Left ventricle myocardium inferior (tissue), 1 donor: ENCODE results near the gene TCEA3. TPM values are rescaled to one million over a fixed set of nuclear protein-coding genes. Genes with fewer than 3 reads are reported as not detected.

Experiments
- DNase-seq: peaks from one replicate; pipeline ENCODE4 v3.0.0-alpha.2; 2020
- H3K27ac ChIP-seq: fragments of 200-600 bp; replicated peaks from 2 replicates; pipeline ENCODE4 v1.8.0; 2021
- H3K27me3 ChIP-seq: fragments of 200-600 bp; 2 replicates; pipeline ENCODE4 v1.8.0; 2021; ENCODE audit warnings: low read depth
- H3K36me3 ChIP-seq: fragments of 200-600 bp; 2 replicates; pipeline ENCODE4 v1.8.0; 2021
- H3K4me1 ChIP-seq: fragments of 200-600 bp; 2 replicates; pipeline ENCODE4 v1.8.0; 2021
- H3K4me3 ChIP-seq: fragments of 200-600 bp; 2 replicates; pipeline ENCODE4 v1.8.0; 2021; ENCODE audit warnings: mild to moderate bottlenecking, moderate library complexity
- H3K9me3 ChIP-seq: fragments of 200-600 bp; replicated peaks from 2 replicates; pipeline ENCODE4 v1.8.0; 2021
- CTCF ChIP-seq: fragments of 200-600 bp; IDR thresholded peaks from 2 replicates; pipeline ENCODE4 v1.8.0; 2021; ENCODE audit warnings: antibody characterized with exemption, mild to moderate bottlenecking, borderline replicate concordance
- intact Hi-C: fragments of 100-400 bp; cut with micrococcal nuclease; formaldehyde crosslinking; loops from one replicate; pipeline ENCODE4 v1.11.0; 2022
- total RNA-seq: library from RNA; stranded (reverse); fragmentation: NEBNext Ultra II Directional; extraction: Animal tissue kit (Norgen Biotek cat#: 25700); gene quantifications from one replicate; pipeline ENCODE4 v1.2.1, GENCODE V29; 2021
- donor health status: DM: no; HTN: yes; CAD: no; lungs with severe emphysema.

The TCEA3 gene
- total RNA-seq, 1 donor from 2014 or later = 78.6 TPM

DNA sequence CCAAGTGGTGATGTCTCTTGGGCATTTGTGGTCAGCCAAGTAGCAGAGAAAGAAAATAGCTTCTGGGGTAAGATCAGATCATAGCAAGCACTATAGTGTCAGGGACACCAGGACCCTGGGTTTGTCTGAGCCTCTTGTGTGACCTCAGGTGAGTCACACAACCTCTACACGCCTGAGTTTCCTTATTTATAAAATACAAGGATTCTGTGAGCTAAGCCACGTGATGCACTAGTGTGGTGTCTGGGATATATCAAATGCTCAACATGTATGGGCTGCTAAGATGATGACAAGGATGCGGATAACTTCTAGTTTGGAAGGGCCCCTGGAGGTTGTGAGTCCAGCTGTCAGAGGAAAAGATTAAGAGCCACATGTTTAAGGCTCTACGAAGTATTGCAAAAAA lies 30.4 kb downstream of the TCEA3 start:
- Histone ChIP-seq H3K4me3 (peak overlapping the region; percentile 17), H3K9me3 (no peaks in the 10 kb centered on the region), H3K27me3 (no peaks in the 10 kb centered on the region), H3K4me1 (peaks cover 48% of the 10 kb centered on the region), H3K27ac (peak overlapping the region; percentile 80), H3K36me3 (no peaks in the 10 kb centered on the region)
- intact Hi-C loops = no loop called here
- TF ChIP-seq CTCF = no peak
- no peak for DNase-seq

GRCh38 chr1:23393706-23394105 lies 30.8 kb downstream of the TCEA3 start:
- intact Hi-C loops = no loop called here
- TF ChIP-seq CTCF = no peak
- Histone ChIP-seq H3K4me3 (peak overlapping the region; percentile 17), H3K27me3 (no peaks in the 10 kb centered on the region), H3K9me3 (no peaks in the 10 kb centered on the region), H3K27ac (peak overlapping the region; percentile 80), H3K4me1 (peaks cover 46% of the 10 kb centered on the region), H3K36me3 (no peaks in the 10 kb centered on the region)
- DNase-seq = peak; percentile 72

DNA sequence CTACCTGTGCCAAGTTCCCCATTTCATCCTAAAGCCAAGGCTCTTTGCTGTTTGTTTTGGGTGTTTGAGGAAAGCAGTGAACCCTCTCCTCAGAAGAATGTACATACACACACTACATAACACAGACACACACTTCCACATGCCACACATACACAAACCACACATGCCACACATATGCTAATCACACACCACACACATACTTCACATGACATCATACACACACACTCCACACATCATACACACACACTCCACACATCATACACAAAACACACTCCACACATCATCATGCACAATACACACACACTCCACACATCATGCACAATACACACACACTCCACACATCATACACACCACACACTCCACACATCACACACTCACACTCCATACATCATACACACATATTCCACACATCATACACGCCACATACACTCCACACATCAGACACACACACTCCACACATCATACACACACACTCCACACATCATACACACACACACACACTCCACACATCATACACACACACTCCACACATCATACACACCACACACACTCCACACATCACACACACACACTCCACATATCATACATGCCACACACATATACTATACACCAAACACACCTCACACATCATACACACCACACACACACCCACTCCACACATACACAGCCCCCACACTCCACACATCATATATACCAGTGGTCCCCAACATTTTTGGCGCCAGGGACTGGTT lies 32.3 kb downstream of the TCEA3 start:
- TF ChIP-seq CTCF = no peak
- intact Hi-C loops = no loop called here
- Histone ChIP-seq H3K4me3 (no peak overlapping the region), H3K36me3 (no peaks in the 10 kb centered on the region), H3K9me3 (no peaks in the 10 kb centered on the region), H3K4me1 (peaks cover 32% of the 10 kb centered on the region), H3K27me3 (no peaks in the 10 kb centered on the region), H3K27ac (no peak overlapping the region)
- no peak for DNase-seq

GRCh38 chr1:23389837-23390321 lies 34.7 kb downstream of the TCEA3 start:
- H3K4me3 ChIP-seq = no peak overlapping the region
- DNase-seq = no peak
- TF ChIP-seq CTCF = no peak
- H3K9me3 ChIP-seq = no peaks in the 10 kb centered on the region
- H3K27me3 ChIP-seq = no peaks in the 10 kb centered on the region
- H3K36me3 ChIP-seq = no peaks in the 10 kb centered on the region
- H3K4me1 ChIP-seq = peaks cover 29% of the 10 kb centered on the region
- intact Hi-C loops = no loop called here
- no peak overlapping the region for H3K27ac ChIP-seq

DNA sequence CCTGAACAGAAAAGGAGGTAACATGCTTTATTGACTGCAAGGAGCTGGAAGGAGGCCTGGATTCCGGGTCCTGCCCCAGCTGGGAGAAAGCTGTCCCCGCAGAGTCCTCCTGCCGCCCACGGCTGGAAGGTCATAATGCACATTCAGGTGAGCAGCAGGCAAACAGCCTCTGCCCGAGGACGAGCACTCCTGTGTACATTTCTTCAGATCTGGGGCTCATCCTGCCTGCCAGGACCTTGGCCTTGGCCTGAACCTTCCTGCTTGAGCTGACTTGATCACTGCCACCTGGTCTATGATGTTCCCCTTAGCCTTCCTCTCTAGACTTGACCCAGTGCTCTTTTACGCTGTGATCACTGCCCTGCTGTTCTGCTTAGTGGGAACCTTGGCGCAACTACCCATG lies 37.1 kb downstream of the TCEA3 start:
- intact Hi-C loops = no loop called here
- TF ChIP-seq CTCF = no peak
- H3K27ac ChIP-seq = no peak overlapping the region

More for the DNA sequence above, 37.1 kb downstream of the TCEA3 start:
- Histone ChIP-seq H3K9me3 (no peaks in the 10 kb centered on the region), H3K4me3 (no peak overlapping the region), H3K27me3 (no peaks in the 10 kb centered on the region), H3K36me3 (peaks cover 14% of the 10 kb centered on the region), H3K4me1 (peaks cover 32% of the 10 kb centered on the region)
- DNase-seq = no peak
